DND-41 (cell line): ENCODE data around the gene TPD52L1.

Experiments
- ATAC-seq: fragments of 200-7000 bp; cut with Tn5 transposase; 3 replicates; pipeline ENCODE4 v1.9.1; 2021; ENCODE audit warnings: low read depth; ENCODE audit not compliant: insufficient read depth
- DNase-seq: peaks from one replicate; pipeline ENCODE4 v3.0.0-alpha.2; 2020
- H2AFZ ChIP-seq: 2 replicates; pipeline ENCODE4 v1.6.0; 2012; ENCODE audit warnings: low read depth, low read length
- H3K27ac ChIP-seq: 2 replicates; pipeline ENCODE4 v1.5.1; 2012; ENCODE audit warnings: low read length, inconsistent platforms
- H3K27me3 ChIP-seq: fragments of 200-600 bp; sonication (generic); 2 replicates; pipeline ENCODE4 v1.6.0; 2012; ENCODE audit warnings: low read length, mild to moderate bottlenecking, inconsistent platforms; ENCODE audit not compliant: insufficient read depth, poor library complexity
- H3K36me3 ChIP-seq: 2 replicates; pipeline ENCODE4 v1.5.1; 2012; ENCODE audit warnings: low read length, inconsistent platforms; ENCODE audit not compliant: insufficient read depth
- H3K4me1 ChIP-seq: 2 replicates; pipeline ENCODE4 v1.5.1; 2012; ENCODE audit warnings: mild to moderate bottlenecking, low read length; ENCODE audit not compliant: insufficient read depth
- H3K4me2 ChIP-seq: 2 replicates; pipeline ENCODE4 v1.6.0; 2012; ENCODE audit warnings: mild to moderate bottlenecking, moderate library complexity, low read length, inconsistent platforms; ENCODE audit not compliant: insufficient read depth
- H3K4me3 ChIP-seq, 2 experiments: fragments of 200-600 bp in 1 of 2; shearing (Covaris generic) in 1 of 2; 2 replicates each; pipeline ENCODE4 v1.5.1; 2012 to 2016; ENCODE audit warnings: inconsistent platforms in 2 of 2, low read length in 2 of 2, mild to moderate bottlenecking in 2 of 2, low read depth in 1 of 2, moderate library complexity in 1 of 2
- H3K79me2 ChIP-seq: 2 replicates; pipeline ENCODE4 v1.6.0; 2012; ENCODE audit warnings: low read length, inconsistent platforms; ENCODE audit not compliant: insufficient read depth
- H3K9ac ChIP-seq: 2 replicates; pipeline ENCODE4 v1.6.0; 2012; ENCODE audit warnings: low read depth, mild to moderate bottlenecking, inconsistent platforms, low read length, moderate library complexity
- H3K9me3 ChIP-seq: 2 replicates; pipeline ENCODE4 v1.5.1; 2012; ENCODE audit warnings: low read length, moderate library complexity, mild to moderate bottlenecking, inconsistent platforms; ENCODE audit not compliant: insufficient read depth, severe bottlenecking
- H4K20me1 ChIP-seq: 2 replicates; pipeline ENCODE4 v1.6.0; 2012; ENCODE audit warnings: low read length; ENCODE audit not compliant: insufficient read depth
- EZH2 ChIP-seq: IDR thresholded peaks from 3 replicates; pipeline ENCODE4 v1.6.1; 2012; ENCODE audit warnings: borderline replicate concordance, low read depth, mild to moderate bottlenecking, moderate library complexity, low read length, inconsistent platforms; ENCODE audit not compliant: severe bottlenecking
- TF ChIP-seq, protein P1 (sequence below): IDR thresholded peaks from 2 replicates; pipeline ENCODE4 v1.5.1; 2012; ENCODE audit warnings: borderline replicate concordance, low read length, moderate library complexity, mild to moderate bottlenecking; ENCODE audit not compliant: poor library complexity, severe bottlenecking; ENCODE audit errors: extremely low read depth

Gene TPD52L1

DNA sequence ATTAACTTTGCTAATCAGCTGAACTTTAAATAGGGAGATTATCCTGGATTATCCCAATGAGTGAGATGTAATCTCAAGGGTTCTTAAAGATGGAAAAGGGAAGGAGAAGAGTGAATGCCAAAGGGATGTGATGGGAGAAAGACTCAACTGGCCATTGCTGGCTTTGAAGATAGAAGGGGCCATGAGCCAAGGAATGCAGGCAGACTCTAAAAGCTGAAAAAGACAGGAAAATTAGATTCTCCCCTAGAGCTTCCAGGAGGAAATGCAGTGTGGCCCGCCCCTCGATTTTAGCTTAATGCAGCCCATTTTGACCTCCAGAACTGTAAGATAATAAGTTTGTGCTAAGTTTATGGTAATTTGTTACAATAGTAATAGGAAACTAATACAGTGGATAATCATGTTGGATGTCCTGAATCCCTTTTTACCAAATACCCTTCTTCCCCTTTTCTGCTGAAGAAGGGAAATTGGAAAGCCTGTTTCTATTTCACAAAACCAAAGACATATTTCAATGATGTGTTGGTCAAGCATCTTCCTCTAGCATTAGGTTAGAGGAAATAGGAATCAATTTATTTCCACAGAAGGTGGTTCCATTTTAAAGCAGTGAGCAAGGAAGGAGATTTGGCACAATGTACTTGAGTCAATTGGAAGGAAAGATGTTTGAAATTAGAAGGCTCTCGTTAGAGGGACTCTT is 151.5 kb downstream of the TPD52L1 start:
- TF ChIP-seq, protein P1, sequence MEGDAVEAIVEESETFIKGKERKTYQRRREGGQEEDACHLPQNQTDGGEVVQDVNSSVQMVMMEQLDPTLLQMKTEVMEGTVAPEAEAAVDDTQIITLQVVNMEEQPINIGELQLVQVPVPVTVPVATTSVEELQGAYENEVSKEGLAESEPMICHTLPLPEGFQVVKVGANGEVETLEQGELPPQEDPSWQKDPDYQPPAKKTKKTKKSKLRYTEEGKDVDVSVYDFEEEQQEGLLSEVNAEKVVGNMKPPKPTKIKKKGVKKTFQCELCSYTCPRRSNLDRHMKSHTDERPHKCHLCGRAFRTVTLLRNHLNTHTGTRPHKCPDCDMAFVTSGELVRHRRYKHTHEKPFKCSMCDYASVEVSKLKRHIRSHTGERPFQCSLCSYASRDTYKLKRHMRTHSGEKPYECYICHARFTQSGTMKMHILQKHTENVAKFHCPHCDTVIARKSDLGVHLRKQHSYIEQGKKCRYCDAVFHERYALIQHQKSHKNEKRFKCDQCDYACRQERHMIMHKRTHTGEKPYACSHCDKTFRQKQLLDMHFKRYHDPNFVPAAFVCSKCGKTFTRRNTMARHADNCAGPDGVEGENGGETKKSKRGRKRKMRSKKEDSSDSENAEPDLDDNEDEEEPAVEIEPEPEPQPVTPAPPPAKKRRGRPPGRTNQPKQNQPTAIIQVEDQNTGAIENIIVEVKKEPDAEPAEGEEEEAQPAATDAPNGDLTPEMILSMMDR = no peak
- TF ChIP-seq EZH2 = no peak
- peaks cover 12% of the 10 kb centered on the region for H3K27me3 ChIP-seq
- no peak overlapping the region for H3K4me2 ChIP-seq
- no peak overlapping the region for H2AFZ ChIP-seq
- no peak overlapping the region for H3K27ac ChIP-seq
- peaks cover 17% of the 10 kb centered on the region for H3K79me2 ChIP-seq
- H4K20me1 ChIP-seq = no peaks in the 10 kb centered on the region
- no peak overlapping the region for H3K4me3 ChIP-seq
- H3K36me3 ChIP-seq = peaks cover 2% of the 10 kb centered on the region
- DNase-seq (no peak), ATAC-seq (no peak)
- H3K4me1 ChIP-seq = peaks cover 21% of the 10 kb centered on the region
- no peak overlapping the region for H3K9ac ChIP-seq
- H3K9me3 ChIP-seq = no peaks in the 10 kb centered on the region

DNA sequence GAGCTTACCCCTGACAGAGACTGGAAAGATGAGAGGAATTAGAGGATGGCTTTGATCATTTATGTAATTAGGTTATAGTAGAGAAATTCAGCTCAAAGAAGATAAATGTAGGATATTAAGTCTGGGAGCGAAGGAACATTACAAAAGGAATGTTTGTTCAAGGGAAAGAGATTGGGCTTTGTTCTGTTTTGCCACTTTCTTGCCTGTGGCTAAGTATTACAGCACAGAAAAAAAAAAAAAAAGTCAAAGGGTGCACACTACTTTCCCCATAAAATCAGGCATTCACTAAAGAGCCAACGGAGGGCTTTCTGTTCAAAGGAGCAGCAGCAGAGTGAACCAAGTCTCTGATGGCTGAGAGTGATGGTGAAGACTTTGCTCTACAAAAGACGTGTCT is 153.2 kb downstream of the TPD52L1 start:
- H3K79me2 ChIP-seq = peaks cover under 1% of the 10 kb centered on the region; the same call in 1 of the 2 replicates
- no peaks in the 10 kb centered on the region for H4K20me1 ChIP-seq
- H2AFZ ChIP-seq = no peak overlapping the region
- peaks cover 12% of the 10 kb centered on the region for H3K27me3 ChIP-seq
- H3K36me3 ChIP-seq = no peaks in the 10 kb centered on the region
- peaks cover 11% of the 10 kb centered on the region for H3K4me1 ChIP-seq
- ATAC-seq = no peak
- no peak overlapping the region for H3K27ac ChIP-seq
- TF ChIP-seq, protein P1 = no peak
- TF ChIP-seq EZH2 = no peak
- H3K4me2 ChIP-seq = no peak overlapping the region
- no peak overlapping the region for H3K9ac ChIP-seq
- DNase-seq = no peak
- no peak overlapping the region for H3K4me3 ChIP-seq
- H3K9me3 ChIP-seq = no peaks in the 10 kb centered on the region

DNA sequence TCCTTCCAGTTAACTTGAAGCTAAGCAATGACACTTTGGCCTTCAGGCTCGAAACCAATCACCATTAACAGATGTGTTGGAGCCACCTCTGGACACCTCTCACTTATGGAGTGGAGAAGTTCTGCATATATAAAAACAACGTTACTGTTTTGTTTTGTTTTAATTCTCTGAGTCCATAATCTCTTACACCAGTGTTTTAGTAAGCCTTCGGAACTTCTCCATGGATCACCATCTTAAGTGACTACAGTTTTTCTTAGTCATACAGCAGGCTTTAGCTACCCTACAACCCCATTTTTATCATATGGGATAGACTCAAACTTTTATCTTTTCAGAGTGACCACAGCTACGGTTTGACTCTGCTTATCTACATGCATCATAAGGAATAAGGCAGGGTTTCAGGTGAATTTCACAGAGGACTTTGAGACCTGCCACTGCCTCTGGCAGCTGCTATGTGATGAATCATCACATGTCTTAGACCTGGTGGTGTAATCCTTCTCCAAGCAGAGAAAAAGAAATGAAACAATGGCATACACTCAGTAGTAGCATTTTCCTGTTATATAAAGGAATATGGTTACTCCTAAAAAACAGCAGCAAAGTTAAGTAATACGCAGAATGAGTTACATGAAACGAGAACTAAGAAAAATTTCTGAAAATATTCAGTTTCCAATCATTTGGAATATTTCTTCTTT is 153.7 kb downstream of the TPD52L1 start:
- no peak for ATAC-seq
- Histone ChIP-seq H3K4me3 (no peak overlapping the region), H3K79me2 (no peaks in the 10 kb centered on the region), H3K9ac (no peak overlapping the region), H3K36me3 (no peaks in the 10 kb centered on the region), H3K4me1 (peaks cover 7% of the 10 kb centered on the region), H3K9me3 (no peaks in the 10 kb centered on the region), H4K20me1 (no peaks in the 10 kb centered on the region), H3K4me2 (no peak overlapping the region), H2AFZ (no peak overlapping the region), H3K27me3 (peaks cover 12% of the 10 kb centered on the region), H3K27ac (no peak overlapping the region)
- TF ChIP-seq, protein P1 = no peak
- TF ChIP-seq EZH2 = no peak
- no peak for DNase-seq
